Activated CD4-positive, alpha-beta T cell treated with anti-CD3 and anti-CD28 coated beads for 24 hours (primary cell): ENCODE results near the gene PRKAR2A.
"Not testable (repeated sequence)": the region's sequence is repeated elsewhere in the genome, so short reads cannot be mapped to it uniquely, and the experiment has no call there.

Experiments
- DNase-seq, 2 donors: peaks; one replicate each; pipeline ENCODE4 v3.0.0-alpha.2; 2020; ENCODE audit warnings: low read depth in 2 of 2

PRKAR2A gene

DNA sequence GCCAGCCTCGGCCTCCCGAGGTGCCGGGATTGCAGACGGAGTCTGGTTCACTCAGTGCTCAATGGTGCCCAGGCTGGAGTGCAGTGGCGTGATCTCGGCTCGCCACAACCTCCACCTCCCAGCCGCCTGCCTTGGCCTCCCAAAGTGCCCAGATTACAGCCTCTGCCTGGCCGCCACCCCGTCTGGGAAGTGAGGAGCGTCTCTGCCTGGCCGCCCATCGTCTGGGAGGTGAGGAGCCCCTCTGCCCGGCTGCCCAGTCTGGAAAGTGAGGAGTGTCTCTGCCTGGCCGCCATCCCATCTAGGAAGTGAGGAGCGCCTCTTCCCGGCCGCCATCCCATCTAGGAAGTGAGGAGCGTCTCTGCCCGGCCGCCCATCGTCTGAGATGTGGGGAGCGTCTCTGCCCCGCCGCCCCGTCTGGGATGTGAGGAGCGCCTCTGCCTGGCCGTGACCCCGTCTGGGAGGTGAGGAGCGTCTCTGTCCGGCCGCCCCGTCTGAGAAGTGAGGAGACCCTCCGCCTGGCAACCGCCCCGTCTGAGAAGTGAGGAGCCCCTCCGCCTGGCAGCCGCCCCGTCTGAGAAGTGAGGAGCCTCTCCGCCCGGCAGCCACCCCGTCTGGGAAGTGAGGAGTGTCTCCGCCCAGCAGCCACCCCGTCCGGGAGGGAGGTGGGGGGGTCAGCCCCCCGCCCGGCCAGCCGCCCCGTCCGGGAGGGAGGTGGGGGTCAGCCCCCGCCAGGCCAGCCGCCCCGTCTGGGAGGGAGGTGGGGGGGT is 113.7 kb downstream of the PRKAR2A start:
- DNase-seq, result not testable (repeated sequence)

DNA sequence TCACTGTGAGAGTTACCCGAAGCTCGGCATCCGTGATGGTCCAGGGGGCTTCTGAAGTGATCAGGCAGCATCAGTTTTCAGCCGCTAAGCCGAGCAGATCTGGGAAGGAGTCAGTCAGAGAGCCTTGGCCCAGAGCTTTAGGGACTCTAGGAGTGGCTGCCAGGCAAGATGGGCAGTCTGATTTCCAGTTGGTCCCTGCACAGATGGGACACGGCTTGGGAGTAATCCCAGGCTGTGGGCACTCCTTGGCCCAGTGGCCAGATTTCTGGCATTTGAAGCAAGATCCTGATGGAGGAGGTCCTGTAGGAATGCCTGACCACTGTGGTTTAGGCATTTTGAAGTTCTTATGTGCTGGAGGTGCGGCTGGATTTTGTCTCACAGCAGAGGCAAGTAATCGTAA is 120.2 kb downstream of the PRKAR2A start:
- no peak for DNase-seq

DNA sequence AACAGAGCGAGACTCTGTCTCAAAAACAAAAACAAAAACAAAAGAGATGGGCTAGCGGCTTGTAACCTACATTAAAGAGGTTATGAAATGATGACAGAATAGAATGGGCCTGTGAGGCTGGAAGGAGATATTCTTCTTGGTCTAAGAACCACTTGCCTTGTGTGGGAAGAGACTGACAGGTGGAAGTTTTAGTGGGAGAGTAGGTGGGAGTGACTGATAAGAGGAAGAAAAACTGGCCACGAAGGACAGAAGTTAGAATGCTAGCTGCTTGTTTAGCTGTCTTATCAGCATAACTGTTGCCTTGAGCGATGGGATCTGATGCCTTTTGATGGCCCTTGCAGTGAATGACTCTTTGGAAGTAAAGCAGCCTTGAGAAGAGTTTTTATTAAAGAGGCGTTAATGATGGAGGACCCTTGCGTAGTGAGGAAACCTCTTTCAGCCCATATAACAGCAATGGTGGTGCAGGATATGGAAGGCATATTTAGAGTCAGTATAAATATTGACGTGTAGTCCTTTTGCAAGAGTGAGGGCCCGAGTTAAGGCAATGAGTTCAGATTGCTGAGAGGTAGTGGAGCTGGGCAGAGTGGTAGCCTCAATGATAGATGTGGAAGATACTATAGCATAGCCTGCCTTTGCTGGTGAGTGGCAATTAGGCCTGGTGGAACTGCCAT is 122.4 kb downstream of the PRKAR2A start:
- not testable (repeated sequence) for DNase-seq

DNA sequence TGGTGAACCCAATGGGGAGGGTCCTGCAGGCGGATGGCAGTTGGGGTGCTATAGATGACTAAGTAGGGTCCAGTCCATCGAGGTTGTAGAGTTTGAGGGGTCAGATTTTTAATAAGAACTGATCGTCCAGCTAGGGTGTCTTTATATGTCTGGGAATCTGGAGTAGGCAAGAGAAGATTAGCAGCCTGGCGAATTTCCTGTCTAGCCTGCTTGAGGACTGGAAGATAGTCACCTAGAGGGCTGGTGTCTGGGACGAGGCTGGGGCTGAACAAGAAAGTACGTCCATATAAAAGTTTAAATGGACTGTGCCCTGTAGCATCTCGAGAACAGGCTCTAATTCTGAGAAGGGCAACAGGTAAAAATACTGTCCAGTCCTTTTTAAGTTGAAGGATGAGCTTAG is 123.9 kb downstream of the PRKAR2A start:
- no peak for DNase-seq

DNA sequence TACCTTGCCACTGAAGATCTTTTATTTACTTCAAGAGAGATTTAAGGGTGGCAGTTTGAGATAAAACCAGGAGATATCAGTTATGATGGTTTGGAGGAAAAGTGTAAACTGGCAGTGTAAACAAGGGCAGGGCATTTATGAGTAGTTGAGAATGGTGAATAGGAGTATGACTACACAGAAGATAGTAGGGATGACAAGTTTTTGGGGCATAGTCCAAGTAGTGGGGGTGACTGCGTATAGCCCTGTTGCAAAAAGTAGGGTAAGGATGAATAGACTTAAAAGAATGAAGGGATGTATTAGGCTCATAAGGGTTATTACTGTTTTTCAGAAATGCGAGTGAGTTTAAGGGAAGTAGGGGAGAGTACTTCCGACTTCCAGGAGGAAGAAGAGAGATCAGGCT is 124.4 kb downstream of the PRKAR2A start:
- DNase-seq, result not testable (repeated sequence)

DNA sequence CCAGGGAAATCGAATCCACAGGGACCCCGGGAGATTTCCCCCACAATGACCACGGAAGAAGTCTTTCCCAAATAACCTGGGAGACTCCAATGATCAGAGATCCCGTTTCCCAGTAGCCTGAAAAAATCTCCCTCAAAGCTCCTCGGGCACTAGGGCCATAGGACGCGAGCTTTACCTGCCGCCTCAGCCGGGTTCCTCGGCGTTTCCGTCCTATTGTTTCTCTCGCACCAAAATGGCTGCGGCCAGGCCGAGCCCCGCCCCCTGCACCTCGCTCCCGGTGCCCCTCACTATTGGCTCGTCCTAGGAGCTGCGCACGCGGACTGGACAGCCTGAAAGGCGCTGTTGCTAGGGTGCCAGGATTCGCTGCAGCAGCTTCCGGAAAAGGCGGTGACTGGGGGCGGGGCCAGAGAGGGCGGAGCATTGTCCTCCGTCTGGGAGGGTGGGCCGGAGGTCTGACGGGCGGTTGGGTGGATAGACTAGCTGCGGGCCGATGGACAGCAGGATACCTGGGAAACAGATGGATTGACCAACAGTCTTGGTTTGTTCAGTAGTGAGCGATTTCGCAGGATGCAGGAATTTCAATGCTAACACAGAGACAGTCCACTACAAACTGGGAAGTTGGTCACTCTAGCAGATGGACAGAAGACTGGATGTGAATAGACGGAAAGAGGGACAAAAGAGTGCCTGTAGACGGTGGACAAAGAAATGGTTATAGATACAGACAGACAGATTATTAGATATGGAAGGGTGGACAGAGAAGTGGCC is 130.5 kb downstream of the PRKAR2A start, which contains the start of gene IP6K2:
TSS of gene IP6K2 (minus strand) at position 240 of the 765 bp plus-strand sequence. CDS start 21,930 bp downstream, outside the sequence.
- peak; percentile 98 to 99 for DNase-seq

DNA sequence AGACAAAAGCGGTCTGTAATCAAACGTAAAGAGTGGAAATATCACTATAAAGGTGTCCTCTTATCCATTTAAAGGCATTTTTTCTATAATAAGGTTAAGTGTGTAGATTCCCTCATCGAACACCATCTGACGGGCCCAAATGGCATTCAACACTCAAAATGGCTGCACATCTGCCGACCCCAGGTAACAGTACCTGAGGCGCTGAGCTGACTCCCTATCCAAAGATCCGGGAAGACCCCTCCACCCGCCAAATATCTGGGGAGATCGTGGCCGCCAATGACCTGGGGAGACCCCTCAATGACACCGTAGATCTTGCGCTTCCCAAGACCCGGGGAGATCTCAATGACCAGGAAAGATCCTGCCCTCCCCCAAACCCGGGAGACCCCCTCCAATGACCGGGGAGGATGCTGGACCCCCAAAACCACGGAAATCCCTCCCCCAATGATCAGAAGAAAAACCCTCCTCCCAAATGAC is 131.1 kb downstream of the PRKAR2A start:
- peak in 1 of 2 donors; percentile 8 for DNase-seq

DNA sequence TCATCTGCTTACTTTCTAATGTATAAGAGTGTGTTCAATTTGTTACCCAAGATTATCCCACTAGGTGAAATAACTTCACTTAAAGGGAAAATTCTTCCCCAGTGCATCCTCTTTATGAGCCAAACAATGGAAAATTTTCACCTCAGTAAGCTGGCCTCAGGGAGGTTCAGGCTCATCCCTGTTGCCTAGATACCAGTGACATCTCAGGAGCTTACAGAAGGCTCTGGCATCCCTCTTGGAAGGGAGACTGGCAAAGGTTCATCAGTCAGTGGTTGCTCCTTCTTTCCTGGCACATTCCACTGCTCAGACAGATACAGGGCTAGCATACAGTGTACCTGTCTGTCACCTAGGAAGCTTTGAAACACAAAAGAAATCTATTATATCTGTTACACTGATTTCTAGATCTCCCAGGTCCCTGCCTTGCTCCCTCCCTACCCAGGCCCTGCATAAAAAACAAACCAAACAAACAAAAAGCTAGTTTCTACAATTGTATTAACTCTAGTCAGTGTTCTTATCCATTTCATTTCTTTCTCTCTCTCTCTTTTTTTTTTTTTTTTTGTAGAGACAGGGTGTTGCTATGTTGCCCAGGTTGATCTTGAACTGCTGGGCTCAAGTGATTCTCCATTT is 132.4 kb downstream of the PRKAR2A start:
- no peak for DNase-seq

DNA sequence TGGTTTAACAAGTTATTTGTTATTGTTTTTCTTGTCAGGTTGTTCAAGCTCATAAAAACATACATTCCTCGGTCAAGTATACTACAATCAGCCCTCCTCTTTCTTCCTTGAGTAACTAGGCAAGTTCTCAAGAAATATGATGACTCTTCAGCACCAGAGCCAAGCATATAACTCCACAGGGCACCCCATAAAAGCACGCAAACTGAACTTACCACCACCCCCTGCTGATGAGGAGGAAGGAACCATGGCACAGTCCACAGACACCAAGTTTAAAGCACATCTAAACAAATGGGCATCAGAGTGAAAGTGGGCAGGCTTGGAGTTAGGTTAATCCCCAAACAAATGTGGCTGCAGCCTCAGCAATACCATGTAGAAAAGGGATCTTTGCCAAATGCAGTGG is 135.9 kb downstream of the PRKAR2A start:
- DNase-seq, result no peak

DNA sequence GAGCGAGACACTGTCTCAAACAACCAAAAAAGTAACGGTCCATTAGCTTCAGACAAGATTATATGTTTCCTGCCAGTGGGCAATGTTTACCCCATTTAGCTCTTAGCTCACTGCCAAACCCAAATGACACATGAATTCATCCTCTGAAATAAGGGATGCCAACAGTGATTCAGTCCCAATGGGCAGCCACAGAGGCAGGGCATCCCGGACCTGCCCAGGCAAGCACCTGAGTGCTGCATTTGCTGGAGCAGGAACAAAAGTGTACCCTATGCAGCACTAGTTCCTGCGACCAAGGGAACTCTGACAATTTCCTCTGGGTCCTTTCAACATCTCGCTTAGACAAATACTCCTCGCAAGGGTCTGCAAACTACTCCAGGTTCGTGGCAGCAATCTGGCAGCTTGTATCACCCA is 138.6 kb downstream of the PRKAR2A start:
- DNase-seq, result no peak

DNA sequence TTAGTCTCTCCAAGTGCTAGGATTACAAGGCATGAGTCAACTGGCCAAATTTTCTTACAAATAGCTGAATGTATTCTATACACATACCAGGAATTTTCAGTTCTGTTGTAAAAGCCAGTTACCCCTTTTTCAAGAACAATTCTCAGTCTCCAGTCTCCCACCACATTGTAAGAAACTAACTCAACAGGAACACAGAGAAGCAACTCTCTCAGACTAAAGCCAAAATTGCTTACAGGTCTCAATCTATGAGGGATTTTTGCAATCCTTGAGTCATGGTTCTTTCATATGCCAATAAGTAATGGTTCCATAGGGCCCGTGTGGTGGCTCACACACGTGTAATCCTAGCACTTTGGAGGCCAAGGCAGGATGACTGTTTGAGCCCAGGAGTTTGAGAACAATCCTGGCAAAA is 139.2 kb downstream of the PRKAR2A start:
- no peak for DNase-seq

DNA sequence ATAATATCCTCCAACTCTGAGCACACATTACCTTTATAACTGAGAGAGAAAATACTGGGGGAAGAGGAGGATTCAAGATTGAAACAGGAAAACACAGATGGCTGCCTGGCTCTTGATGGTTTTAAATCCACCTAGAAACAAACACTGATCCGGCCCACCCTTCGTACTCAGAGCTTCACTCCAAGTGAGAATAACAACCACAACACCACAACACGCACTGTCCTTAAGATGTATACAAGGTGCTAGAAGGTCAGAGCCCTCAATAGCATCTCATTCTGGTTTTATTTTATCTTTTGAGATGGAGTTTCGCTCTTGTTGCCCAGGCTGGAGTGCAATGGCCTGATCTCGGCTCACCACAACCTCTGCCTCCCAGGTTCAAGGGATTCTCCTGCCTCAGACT is 140.5 kb downstream of the PRKAR2A start:
- no peak for DNase-seq

DNA sequence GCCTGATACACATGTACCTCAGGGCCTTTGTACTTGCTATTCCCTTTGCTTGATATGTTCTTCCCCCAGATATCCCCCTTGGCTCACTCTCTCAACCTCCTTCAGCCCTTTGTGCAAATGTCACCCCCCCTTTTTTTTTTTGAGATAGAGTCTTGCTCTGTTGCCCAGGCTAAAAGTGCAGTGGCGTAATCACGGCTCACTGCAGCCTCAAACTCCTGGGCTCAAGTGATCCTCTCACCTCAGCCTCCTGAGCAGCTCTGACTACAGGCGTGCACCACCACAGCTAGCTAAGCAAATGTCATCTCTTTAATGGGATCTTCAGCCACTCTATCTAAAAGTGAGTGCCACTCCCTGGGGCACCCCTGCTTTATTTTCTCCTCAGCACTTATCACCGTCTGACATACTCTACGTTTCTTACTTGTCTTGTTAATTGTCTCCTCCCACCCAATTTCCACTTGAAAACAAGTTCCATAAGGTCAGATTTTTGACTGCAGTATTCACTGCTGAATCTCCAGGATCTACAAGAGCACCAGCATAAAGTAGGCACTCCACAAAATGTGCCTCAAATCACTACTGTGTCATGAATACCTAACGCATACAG is 145.3 kb downstream of the PRKAR2A start:
- DNase-seq, result no peak

DNA sequence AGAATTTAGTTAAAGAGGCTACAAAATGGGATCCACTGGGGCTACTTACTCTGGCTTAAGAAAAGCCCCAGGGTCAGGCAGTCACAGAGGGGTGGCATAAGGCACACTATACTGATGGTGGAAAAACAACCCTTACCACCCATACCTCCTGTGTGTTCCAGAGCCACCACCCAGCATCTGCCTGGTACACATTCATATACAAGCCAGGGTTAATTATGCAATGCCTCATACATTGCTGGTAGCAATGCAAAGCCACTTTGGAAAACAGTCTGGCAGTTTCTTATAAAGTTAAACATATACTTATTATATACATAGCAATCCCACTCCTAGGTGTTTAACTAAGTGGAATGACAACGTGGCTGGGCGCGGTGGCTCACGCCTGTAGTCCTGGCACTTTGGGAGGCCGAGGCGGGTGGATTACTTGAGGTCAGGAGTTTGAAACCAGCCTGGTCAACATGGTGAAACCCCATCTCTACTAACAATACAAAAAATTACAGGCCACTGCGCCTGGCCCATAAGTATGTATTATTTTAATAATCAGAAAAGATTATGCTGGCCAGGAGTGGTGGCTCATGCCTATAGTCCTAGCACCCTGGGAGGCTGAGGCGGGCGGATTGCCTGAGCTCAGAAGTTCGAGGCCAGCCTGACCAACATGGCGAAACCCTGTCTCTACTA is 146.8 kb downstream of the PRKAR2A start:
- no peak for DNase-seq

DNA sequence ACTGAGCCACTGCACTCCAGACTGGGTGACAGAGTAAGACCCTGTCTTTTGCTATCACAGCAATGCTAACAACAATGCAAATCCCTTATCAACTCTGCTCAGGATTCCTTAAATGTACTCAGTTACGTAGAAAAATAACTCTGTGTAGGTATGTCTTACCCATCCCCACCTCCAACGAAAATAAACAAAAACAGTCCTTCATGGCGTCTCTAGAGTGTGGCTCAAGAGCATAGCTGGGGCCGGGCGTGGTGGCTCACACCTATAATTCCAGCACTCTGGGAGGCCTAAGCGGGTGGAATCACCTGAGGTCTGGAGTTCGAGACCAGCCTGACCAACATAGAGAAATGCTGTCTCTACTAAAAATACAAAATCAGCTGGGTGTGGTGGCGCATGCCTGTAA is 148.8 kb downstream of the PRKAR2A start:
- no peak for DNase-seq

DNA sequence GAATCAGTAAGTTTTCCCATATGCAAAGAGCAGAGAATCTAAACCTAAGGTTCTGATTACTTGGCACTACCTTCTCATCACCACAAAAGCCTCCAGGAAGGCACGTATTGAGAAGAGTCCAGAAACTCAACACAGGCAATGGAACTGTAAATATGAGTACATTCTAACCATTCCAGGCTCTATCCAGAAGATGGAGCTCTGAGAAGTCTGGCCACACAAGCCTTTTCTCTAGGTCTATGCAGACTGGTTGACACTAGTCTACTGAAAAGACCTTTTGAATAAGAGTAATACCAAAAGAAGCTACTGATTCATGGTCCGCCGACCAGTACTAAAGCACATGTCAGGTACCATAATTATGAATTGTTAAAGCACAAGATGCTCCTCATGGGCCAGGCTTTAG is 149.7 kb downstream of the PRKAR2A start:
- DNase-seq, result no peak

DNA sequence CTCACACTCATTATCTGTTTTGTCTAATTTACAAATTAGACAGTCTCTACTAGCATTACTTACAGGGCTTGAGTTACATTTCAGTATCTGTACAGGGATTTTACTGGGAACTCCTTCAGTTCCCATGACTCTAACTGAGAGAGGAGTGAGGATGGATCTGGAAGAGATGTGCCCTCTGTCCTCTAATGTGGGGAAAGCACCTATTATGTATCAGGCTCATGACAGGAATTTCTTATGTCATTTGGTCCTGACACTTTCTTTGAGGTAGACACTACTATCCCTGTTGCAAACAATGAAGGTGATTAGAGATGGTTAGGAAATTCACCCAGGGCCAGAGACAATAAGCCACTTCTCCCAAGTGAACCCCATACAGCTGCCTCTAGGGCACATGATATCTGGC is 151.1 kb downstream of the PRKAR2A start:
- DNase-seq, result no peak
